IPS-11a (cell line): ENCODE data around the gene INPP5B.
"Not testable (repeated sequence)": the region's sequence is repeated elsewhere in the genome, so short reads cannot be mapped to it uniquely, and the experiment has no call there.

Experiments used
- H3K4me3 ChIP-seq: one replicate; pipeline ENCODE4 v1.5.1; 2013; ENCODE audit warnings: low read depth, low read length, control low read depth

The INPP5B gene

GRCh38 chr1:37948841-37949240 lies 2.0 kb upstream of the INPP5B start:
- no peak overlapping the region for H3K4me3 ChIP-seq

- no peak overlapping the region for H3K4me3 ChIP-seq
These were observed 1.3 kb upstream of the INPP5B start for GRCh38 chr1:37948166-37948565.

GRCh38 chr1:37947364-37947763 lies 511 bp upstream of the INPP5B start:
- no peak overlapping the region for H3K4me3 ChIP-seq

- peak overlapping the region; percentile 75 for H3K4me3 ChIP-seq
These were observed 830 bp downstream of the INPP5B start for GRCh38 chr1:37945743-37946702.

GRCh38 chr1:37945251-37945650 lies 1.6 kb downstream of the INPP5B start:
- H3K4me3 ChIP-seq = no peak overlapping the region

GRCh38 chr1:37944816-37945215 lies 2.0 kb downstream of the INPP5B start:
- no peak overlapping the region for H3K4me3 ChIP-seq

GRCh38 chr1:37944086-37944763 lies 2.6 kb downstream of the INPP5B start:
- no peak overlapping the region for H3K4me3 ChIP-seq

- H3K4me3 ChIP-seq = no peak overlapping the region
These were observed 6.4 kb downstream of the INPP5B start for GRCh38 chr1:37940299-37940947.

- H3K4me3 ChIP-seq = not testable (repeated sequence)
These were observed 10.1 kb downstream of the INPP5B start for GRCh38 chr1:37936760-37937159.

GRCh38 chr1:37932759-37933158 lies 14.1 kb downstream of the INPP5B start:
- no peak overlapping the region for H3K4me3 ChIP-seq

- H3K4me3 ChIP-seq = peak overlapping the region; percentile 79
These were observed 15.3 kb downstream of the INPP5B start for GRCh38 chr1:37931361-37932158.

GRCh38 chr1:37931102-37931360 lies 15.8 kb downstream of the INPP5B start:
- H3K4me3 ChIP-seq = peak overlapping the region; percentile 79

GRCh38 chr1:37930246-37931101 lies 16.4 kb downstream of the INPP5B start:
- H3K4me3 ChIP-seq = peak overlapping the region; percentile 79

GRCh38 chr1:37926038-37926924 lies 20.6 kb downstream of the INPP5B start:
- no peak overlapping the region for H3K4me3 ChIP-seq

GRCh38 chr1:37925316-37925715 lies 21.5 kb downstream of the INPP5B start:
- H3K4me3 ChIP-seq = no peak overlapping the region

GRCh38 chr1:37923551-37923889 lies 23.3 kb downstream of the INPP5B start:
- no peak overlapping the region for H3K4me3 ChIP-seq

- H3K4me3 ChIP-seq = no peak overlapping the region
These were observed 23.9 kb downstream of the INPP5B start for GRCh38 chr1:37922767-37923550.

GRCh38 chr1:37919277-37919676 lies 27.6 kb downstream of the INPP5B start:
- H3K4me3 ChIP-seq = no peak overlapping the region
